ENCODE data around the gene FTO.

Gene FTO

DNA sequence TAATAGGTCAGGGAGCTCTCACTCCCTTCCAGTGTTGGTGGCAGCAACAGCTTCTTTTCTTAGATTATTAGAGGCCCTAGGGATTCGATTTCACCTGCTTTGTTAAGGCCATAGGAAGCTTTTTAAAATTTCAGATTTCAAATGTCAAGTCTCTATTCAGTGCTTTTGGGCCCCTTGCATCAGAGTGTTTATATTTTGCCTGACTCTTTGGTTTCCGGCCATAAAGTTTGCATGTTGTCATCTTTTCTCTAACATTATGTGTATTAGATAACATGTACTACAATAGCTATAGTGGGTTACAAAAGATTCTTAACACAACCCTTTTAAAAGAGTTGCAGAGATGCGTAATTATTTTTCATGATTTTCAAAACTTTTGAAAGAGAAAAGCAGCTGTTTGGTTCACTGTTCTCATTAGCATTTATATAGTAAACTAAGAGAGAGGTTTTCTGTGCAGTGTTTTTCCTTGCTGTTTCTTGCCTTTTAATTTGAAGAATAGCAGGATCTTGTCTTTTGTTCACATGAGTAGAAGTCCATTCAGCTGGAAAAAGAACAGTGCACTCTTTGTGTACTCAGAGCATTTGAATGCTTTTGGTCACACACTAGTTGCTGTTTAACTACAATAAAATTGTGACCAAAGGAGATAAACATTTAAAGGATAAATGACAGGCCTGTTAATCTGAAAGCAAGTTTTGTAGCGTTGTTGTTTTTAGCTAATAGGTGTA is 52.5 kb downstream of the FTO start:
- DNase-seq = no peak

DNA sequence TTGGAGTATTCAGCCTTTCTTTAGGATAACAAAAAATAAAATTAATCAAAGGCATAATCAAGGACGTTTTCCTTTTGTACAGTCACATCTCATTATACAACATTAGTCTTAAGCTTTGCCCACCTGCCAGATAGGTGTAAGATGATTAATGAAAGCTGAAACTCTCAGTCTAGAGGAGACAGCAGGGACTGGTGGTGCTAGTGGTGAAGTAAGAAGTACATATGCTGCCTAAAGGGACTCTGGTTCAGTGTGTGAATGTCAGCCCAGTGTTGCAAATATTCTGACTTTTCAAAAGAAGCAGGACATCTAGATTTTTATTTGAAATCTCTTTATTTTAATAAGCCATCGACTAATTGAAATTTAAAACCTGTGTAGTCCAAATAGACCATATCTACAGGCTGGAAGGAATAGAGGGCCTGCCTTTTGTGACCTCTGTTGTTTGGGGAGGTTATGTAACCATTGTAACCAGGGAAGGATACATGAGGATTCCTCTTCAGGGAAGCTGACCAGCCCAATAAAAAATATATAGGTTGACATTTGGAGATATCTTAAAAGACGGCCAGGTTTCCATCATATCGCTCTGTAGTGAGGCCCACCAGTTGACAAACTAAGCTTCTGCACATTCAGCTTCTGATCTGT is 54.1 kb downstream of the FTO start:
- DNase-seq = no peak

- DNase-seq = no peak
These were observed 58.2 kb downstream of the FTO start for GRCh38 chr16:53761962-53762703.

GRCh38 chr16:53766304-53767016 is 62.5 kb downstream of the FTO start:
- no peak for DNase-seq

DNA sequence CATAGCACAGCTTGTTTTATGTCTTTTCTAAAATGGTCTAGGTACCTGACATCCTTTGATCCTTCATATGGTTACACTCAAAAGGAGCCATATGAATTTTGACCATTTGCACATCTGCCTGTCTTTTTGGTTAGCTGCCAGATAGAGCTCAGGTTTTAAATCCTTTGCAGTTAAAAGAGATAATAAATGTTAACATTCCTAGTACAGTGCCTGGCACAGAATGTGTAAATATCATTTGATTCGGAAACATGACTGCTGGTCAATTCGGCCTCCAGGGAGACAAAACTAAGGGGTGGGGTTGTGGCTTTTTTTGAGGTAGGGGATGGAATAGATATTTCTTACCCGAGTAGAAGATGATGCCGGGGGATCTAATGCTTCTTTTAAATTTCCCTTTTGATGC is 64.2 kb downstream of the FTO start:
- no peak for DNase-seq

DNA sequence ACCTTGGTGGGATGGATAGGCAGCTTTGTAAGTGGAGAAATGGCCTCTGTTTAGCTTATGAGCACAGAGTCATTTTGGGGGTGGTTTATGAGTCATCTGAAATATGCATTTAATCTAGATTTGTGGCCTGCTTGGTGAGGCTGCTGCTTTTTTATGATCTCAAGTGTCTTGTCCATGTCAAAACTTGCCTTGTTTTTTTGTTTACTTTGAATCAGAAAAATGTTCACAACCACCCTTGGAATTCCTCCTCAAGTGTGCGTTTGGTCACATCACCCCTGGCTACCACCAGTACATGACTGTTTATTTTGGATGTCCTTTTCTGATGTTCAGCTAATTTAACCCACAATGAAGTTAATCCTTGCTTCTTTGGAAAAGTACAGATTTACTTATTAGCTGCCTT is 64.6 kb downstream of the FTO start:
- DNase-seq = no peak

DNA sequence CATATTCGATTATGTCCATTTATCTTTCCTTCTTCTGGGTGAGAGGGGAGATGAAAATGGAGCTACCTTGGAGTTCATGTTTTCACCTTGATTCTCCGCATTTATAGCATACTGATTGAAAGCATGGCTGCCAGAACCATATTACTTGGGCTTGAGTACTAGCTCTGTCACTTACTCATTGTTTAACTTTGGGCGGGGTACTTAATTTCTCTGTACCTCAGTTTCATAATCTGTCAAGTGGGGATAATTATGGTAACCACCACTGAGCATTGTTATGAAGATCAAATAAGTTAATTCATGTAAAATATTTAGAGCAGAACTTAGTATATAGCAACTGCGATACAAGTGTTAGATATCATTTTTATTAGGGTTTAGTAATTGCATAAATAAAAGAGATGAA is 65.2 kb downstream of the FTO start:
- no peak for DNase-seq

- no peak for DNase-seq
These were observed 65.8 kb downstream of the FTO start for GRCh38 chr16:53769787-53770186.

- DNase-seq = no peak
These were observed 66.7 kb downstream of the FTO start for GRCh38 chr16:53770641-53771040.

DNA sequence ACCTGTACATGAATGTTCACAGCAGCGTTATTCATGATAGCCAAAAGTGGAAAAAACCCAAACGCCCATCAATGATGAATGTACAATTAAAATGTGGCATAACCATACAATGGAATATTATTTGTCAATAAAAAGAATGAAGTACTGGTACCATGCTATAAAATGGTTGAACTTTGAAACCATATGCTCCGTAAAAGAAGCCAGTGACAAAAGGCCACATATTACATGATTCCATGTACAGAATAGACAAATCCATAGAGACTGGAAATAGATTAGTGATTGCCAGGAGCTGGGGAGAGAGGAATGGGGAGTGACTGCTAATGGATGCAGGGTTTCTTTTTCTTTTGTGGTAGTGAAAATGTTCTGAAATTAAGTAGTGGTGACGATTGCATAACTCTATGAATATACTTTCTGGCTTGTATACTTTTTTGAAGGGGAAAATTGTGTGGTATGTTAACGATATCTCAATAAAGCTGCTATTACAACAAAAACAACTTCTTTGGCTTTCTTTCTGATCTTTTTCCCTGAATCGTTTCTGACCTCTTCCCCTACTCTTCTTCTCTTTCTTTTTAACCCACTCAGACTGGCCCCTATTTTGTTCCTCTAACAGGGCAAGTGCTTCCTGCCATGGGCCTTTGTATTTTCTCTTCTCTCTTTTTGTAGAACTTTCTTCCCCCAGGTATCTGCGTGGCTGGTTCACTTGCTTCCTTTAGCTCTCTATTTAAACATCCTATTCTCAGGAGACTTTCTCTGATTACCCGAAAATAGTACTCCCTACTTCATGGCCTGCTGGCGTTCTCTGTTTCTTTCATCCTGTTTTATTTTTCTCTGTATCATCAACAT is 67.9 kb downstream of the FTO start:
- no peak for DNase-seq

- DNase-seq = no peak
These were observed 69.3 kb downstream of the FTO start for GRCh38 chr16:53773150-53773846.

DNA sequence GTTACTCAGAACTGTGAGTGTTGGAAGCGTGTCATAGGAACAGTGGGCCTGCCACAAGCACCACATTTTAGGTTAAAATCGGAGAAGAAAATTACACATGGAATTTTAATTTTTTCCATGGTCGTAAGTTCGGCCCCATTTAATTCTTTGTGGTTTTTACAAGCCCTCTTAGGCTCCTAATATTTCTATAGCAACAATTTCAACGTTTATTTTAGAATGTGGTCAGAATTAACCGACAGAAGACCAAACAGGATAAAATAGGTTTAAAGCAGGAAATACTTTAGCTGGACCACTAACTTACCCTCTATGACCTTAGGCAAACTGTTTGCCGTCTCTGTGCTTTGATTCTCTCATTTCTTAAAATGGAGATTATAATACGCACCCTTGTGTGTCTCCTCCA is 69.9 kb downstream of the FTO start:
- no peak for DNase-seq

- DNase-seq = no peak
These were observed 71.3 kb downstream of the FTO start for GRCh38 chr16:53775106-53775820.

GRCh38 chr16:53775821-53776431 is 72.0 kb downstream of the FTO start:
- no peak for DNase-seq

DNA sequence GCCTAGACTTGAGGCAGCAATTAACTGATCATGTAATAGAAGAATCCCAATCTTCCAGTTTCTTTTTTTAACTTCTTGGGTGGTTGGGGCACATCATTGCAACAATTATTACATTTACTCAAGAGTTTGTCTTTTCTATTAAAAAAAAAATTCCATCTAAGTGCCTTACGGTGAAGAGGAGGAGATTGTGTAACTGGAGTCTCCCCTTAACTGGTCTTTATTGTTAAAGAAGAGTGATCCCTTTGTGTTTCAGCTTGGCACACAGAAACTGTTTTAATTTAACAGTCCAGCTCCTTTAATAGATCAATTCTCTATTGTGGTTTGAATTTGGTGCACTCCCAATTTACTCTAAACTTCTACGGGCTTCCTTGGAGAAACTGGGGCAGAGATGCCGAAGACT is 75.2 kb downstream of the FTO start:
- DNase-seq = no peak

GRCh38 chr16:53780051-53780450 is 76.1 kb downstream of the FTO start:
- no peak for DNase-seq

DNA sequence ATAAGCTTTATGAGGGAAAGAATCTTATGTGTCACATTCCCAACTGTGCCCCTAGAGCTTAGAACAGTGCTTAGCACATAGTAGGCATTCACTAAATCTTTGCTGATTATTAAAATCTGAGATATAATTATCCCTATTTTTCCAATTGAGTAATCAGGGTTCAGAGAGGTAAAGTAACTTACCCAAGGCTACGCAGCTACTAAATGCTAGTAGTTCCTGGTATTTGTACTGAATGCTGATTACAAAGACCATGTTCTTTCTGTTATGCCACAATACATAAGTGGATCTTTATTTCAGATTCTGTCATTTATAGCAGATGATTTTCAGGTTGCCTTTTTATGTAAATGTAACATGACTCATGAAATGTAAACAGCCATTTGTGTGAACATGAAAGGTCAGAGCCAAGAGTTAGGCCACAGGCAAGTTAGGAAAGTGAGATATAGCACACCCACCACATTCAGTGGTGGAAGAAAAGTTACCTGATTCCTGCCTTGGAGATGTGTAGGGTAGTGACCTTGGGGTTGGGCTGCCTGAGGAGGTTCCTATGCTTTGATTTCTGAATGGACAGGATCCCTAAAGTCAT is 77.2 kb downstream of the FTO start:
- DNase-seq = no peak

DNA sequence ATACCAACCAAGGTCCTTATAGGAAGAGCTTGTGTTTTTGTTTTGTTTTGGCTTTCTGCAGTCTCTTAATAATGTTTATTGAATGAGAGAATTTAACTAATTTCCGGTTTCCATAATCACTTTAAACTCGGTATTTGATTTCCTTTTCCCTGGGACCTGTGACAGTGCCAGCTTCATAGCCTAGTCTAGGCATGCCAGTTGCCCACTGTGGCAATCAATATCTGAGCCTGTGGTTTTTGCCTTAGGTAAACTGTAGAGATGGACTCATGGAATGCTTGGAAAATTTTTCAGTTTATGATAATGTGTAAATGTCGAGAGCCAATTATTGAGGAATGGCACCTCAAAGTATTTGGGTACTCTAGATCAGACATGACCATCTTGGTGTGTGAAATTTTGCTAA is 78.2 kb downstream of the FTO start:
- DNase-seq = no peak

DNA sequence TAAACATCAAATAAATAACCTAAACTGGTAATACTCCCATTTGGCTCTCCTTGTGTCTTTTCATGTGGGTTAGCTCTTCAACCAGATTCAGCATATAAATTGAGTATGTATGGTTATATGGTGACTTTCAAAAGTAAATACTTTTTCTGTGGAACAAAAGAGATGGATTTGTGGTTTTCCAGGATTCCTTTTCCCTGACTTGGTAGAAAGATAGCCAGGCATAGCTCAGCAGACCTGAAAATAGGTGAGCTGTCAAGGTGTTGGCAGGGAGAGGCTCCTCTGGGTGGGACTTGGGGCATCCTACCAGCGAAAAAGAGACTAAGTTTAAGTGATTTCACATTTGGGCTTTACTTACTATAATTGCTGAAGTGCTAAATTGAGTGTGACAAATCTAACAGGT is 80.3 kb downstream of the FTO start:
- no peak for DNase-seq

DNA sequence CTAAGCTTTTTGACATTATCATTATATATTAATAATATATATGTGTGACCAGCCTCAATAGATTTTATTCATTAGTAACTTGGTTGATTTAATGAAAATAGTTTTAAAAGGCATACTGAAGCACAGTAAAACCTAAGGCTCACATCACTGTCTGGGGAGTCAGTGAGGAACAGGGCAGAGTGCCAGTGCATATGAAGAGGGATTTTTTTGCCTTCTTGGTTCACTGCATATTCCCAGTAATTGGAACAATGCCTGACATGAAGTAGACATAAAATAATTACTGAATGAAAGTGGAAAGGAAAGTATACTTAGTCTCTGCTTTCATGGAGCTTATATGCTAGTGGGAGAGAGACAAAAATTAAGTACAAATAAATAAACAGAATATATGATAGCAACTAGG is 81.1 kb downstream of the FTO start:
- no peak for DNase-seq

Data from effector CD4-positive, alpha-beta T cell (primary cell).